ENCODE results near the gene CCDC74B. TPM values are rescaled to one million over a fixed set of nuclear protein-coding genes. Genes with fewer than 3 reads are reported as not detected.
"Not testable (repeated sequence)": the region's sequence is repeated elsewhere in the genome, so short reads cannot be mapped to it uniquely, and the experiment has no call there.

Gene CCDC74B
- total RNA-seq, 2 donors from 2014 or later = 0.21 to 0.99 TPM

DNA sequence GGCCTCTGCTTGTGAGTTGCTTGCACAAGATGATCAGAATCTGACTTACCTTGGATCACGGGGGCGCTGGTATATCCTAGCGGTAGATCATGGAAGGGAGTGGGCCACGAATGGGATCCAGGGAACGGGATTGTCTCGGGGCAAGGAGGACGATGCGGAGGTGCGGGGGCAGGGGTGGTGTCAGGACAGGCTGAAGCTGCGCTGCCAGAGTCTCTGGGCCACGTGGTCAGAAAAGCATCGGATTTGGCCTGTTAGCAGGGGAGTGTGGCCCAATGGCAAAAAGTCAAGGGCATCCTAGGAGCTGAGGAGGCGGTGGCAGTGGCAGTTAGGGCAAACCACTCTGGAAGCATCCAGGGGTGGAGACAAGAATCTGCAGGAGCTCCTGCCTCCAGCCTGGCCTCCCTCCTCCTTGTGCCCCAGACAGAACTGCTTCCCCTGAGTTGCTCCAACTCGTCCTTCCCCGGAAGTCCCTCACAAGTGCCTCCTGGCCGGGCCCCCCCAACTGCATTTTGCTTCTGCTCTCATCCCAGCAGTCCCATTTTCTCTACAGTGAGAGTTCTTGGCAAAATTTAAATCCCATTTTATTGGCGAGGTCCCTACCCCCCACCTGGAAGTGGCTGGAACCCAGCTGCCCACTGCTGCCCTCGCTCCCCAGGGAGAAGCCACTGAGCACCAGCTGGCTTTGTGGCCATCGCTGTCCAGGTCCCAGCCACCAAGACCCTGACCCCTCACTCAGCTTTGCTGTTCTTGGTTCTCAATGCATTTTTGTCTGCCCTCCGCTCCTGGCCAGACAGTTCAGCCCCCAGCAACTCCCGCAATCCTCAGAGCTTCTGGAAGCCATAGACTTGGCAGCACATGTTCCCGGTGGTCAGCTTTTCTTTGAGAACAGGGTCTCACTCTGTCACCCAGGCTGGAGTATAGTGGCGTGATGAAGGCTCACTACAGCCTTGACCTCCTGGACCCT lies 5.6 kb upstream of the CCDC74B start:
- H3K9me3 ChIP-seq (ENCODE audit: control insufficient read depth, low read length, poor library complexity, severe bottlenecking) = no peaks in the 10 kb centered on the region
- Mint-ChIP-seq H3K36me3 (ENCODE audit: low read depth) (no peaks in the 10 kb centered on the region), H3K27ac (no peak overlapping the region), H3K4me3 (peak overlapping the region; percentile 52), H3K4me1 (peaks cover 5% of the 10 kb centered on the region), H3K27me3 (peaks cover 8% of the 10 kb centered on the region)
- DNase-seq = no peak
- ATAC-seq = no peak

DNA sequence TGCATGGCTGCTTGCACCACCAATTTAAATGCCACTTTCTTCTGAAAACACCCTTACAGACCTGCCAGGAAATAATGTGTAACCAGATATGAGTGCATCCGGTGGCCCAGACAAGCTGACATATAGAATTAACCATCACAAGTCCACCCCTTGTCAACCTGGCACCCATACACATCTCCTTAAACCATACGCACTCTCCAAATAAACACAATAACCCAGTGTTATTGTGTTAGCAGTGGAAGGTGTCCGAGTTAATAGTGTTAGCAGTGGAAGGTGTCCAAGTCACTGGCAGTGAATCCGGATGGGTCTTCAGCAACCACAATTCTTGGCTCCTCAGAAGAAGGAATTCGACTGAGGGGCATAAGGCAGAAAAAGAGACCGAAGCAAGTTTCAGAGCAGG lies 3.6 kb upstream of the CCDC74B start:
- H3K9me3 ChIP-seq (ENCODE audit: control insufficient read depth, low read length, poor library complexity, severe bottlenecking); H3K4me3 Mint-ChIP-seq; H3K4me1 Mint-ChIP-seq; DNase-seq; ATAC-seq; H3K27me3 Mint-ChIP-seq; H3K27ac Mint-ChIP-seq; H3K36me3 Mint-ChIP-seq (ENCODE audit: low read depth): not testable (repeated sequence)

DNA sequence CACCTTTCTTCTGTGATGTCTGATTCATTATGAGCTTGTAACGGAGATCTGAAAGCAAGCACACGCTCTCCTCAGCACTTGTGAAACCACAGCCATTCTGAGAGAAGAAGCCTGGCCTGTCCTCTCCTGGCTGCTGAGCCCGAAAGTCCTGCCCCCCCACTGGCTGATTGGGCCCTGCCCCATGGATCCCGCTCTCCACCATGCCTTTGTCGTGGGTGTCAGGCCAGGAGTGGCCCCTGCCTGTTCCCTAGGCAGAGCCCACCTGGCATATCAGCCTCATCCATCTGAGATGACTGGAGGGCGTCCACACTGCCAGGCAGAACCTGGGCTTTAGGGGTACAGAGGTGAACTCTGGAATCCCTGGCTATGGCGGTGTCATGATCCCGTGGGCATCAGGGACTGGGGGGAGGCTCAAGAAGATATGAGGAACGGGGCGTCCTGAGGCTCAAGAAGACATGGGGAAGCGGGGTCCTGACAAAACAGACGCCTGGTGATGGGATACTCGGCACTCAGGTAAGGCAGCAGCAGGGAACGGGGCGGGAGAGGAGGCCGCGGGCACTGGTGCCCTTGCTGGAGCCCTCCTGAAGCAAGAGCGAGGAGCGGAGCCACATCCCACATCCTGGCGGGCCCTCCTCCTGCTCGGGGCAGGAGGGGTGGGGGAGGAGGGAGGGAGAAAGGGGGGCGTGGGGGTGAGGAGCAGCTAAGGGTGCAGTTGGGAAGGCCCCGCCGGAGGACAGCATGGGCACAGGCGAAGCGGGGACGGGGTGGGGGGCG lies 1.5 kb downstream of the CCDC74B start:
- not testable (repeated sequence) for ATAC-seq; H3K9me3 ChIP-seq (ENCODE audit: control insufficient read depth, low read length, poor library complexity, severe bottlenecking); H3K36me3 Mint-ChIP-seq (ENCODE audit: low read depth); DNase-seq; H3K27me3 Mint-ChIP-seq
- Mint-ChIP-seq H3K27ac (peak overlapping the region; percentile 80), H3K4me1 (peaks cover 13% of the 10 kb centered on the region), H3K4me3 (peak overlapping the region; percentile 89)

GRCh38 chr2:130142396-130143265 lies 2.3 kb downstream of the CCDC74B start:
- not testable (repeated sequence) for ATAC-seq; H3K9me3 ChIP-seq (ENCODE audit: control insufficient read depth, low read length, poor library complexity, severe bottlenecking); H3K36me3 Mint-ChIP-seq (ENCODE audit: low read depth); H3K27me3 Mint-ChIP-seq; DNase-seq
- Mint-ChIP-seq H3K27ac (peak overlapping the region; percentile 80), H3K4me3 (peak overlapping the region; percentile 87), H3K4me1 (peaks cover 11% of the 10 kb centered on the region)

DNA sequence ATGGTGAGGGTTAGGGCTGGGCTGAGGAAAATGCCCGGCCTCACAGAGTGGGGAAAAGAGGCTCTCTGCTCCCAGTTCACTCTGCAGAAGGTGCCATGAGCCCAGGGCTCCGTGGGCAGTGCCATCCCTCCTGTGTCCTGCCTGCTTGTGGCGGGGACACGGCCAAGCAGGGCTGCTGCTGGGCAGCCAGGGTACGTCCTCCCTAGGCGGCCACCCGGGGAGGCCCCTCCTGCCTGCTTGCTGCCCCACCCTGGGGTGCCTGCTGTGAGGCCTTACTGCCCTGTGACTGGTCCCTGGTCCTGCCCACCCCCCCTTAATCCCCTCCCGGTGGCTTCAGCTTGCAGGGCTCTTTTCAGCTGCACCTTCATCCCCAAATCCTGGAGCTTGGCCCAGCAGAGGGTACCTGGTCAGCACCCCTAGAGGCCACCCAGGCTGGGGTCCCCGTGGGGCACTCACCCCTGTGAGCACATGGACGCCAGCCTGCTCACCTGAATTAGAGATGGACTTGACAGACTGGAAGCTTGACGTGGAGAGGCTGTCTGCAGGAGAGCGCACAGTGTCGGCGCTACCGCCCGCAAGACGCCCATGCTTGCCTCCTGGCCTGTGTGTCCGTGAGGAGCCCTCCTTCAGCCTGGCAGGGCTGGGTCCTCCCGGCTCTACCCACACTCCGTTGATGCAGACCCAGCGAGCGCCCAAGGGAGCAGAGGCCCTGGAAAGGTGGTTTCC lies 3.1 kb downstream of the CCDC74B start:
- not testable (repeated sequence) for DNase-seq; H3K36me3 Mint-ChIP-seq (ENCODE audit: low read depth); H3K4me3 Mint-ChIP-seq; H3K27me3 Mint-ChIP-seq; H3K27ac Mint-ChIP-seq; H3K9me3 ChIP-seq (ENCODE audit: control insufficient read depth, low read length, poor library complexity, severe bottlenecking); ATAC-seq
- H3K4me1 Mint-ChIP-seq = peaks cover 11% of the 10 kb centered on the region

- ATAC-seq; DNase-seq; H3K27me3 Mint-ChIP-seq; H3K4me3 Mint-ChIP-seq; H3K4me1 Mint-ChIP-seq; H3K36me3 Mint-ChIP-seq (ENCODE audit: low read depth); H3K27ac Mint-ChIP-seq; H3K9me3 ChIP-seq (ENCODE audit: control insufficient read depth, low read length, poor library complexity, severe bottlenecking): not testable (repeated sequence)
Measured at GRCh38 chr2:130141002-130141401, 3.9 kb downstream of the CCDC74B start.

GRCh38 chr2:130140516-130140915 lies 4.4 kb downstream of the CCDC74B start:
- H3K4me1 Mint-ChIP-seq; ATAC-seq; H3K9me3 ChIP-seq (ENCODE audit: control insufficient read depth, low read length, poor library complexity, severe bottlenecking); H3K4me3 Mint-ChIP-seq; DNase-seq; H3K36me3 Mint-ChIP-seq (ENCODE audit: low read depth); H3K27me3 Mint-ChIP-seq; H3K27ac Mint-ChIP-seq: not testable (repeated sequence)

- ATAC-seq, DNase-seq, H3K27me3 Mint-ChIP-seq: not testable (repeated sequence)
Measured at GRCh38 chr2:130139331-130140280, 5.3 kb downstream of the CCDC74B start.

DNA sequence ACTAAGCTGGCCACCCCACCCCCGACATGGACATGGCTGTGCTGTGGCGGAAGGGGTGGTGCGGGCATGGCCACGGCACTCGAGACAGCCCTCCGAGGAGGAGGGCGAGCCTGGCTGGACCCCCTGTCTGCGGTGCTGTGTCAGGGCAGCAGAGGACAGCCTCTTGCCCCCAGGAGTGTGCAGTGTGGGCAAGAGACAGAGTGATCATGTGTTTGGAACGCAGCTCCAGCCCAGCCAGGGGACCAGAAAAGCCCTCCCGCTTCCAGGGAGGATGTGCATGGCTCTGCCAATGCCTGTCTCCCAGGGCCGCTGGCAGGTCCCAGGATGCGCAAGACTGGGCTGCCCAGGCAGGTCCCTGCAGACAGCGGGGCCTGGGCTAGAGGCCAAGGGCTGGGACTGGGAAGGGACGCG lies 6.1 kb downstream of the CCDC74B start:
- not testable (repeated sequence) for H3K4me3 Mint-ChIP-seq; ATAC-seq; H3K27me3 Mint-ChIP-seq; H3K36me3 Mint-ChIP-seq (ENCODE audit: low read depth); H3K4me1 Mint-ChIP-seq; H3K9me3 ChIP-seq (ENCODE audit: control insufficient read depth, low read length, poor library complexity, severe bottlenecking); H3K27ac Mint-ChIP-seq; DNase-seq

More at GRCh38 chr2:130139331-130140280, 5.3 kb downstream of the CCDC74B start:
- not testable (repeated sequence) for H3K36me3 Mint-ChIP-seq (ENCODE audit: low read depth); H3K9me3 ChIP-seq (ENCODE audit: control insufficient read depth, low read length, poor library complexity, severe bottlenecking); H3K4me3 Mint-ChIP-seq; H3K27ac Mint-ChIP-seq; H3K4me1 Mint-ChIP-seq

DNA sequence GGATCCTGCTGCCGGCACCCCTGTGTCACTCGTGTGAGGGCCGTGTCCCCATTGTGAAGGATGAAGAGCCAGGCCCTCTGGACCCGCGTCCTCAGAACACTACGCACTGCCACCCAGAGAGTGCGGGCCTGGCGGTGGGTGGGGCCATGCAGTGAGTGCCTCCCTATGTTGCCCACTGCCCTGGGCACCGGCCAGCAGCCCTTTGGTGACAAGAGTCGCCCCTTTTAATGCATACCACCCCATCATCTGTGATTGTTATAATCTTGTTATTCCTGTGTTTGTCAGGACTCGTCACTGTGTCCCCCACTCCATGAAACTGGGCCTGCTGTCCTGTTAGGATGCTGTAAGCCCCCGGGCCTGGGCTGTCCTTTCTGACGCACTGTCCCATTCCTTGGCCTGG lies 6.6 kb downstream of the CCDC74B start:
- H3K27me3 Mint-ChIP-seq; H3K36me3 Mint-ChIP-seq (ENCODE audit: low read depth); H3K9me3 ChIP-seq (ENCODE audit: control insufficient read depth, low read length, poor library complexity, severe bottlenecking); ATAC-seq; H3K4me3 Mint-ChIP-seq; H3K27ac Mint-ChIP-seq; H3K4me1 Mint-ChIP-seq; DNase-seq: not testable (repeated sequence)

GRCh38 chr2:130137118-130137517 lies 7.8 kb downstream of the CCDC74B start:
- not testable (repeated sequence) for ATAC-seq; H3K27ac Mint-ChIP-seq; H3K4me3 Mint-ChIP-seq; H3K36me3 Mint-ChIP-seq (ENCODE audit: low read depth); H3K27me3 Mint-ChIP-seq; H3K4me1 Mint-ChIP-seq; DNase-seq; H3K9me3 ChIP-seq (ENCODE audit: control insufficient read depth, low read length, poor library complexity, severe bottlenecking)
